OCI-LY1 (cell line): Measurements from ENCODE around the gene H1-8.

Source experiments
- CTCF ChIP-seq: fragments of 200-600 bp; sonication (generic), shearing (Covaris generic); IDR thresholded peaks from 2 replicates; pipeline ENCODE4 v1.5.1; 2017; ENCODE audit warnings: mild to moderate bottlenecking, antibody characterized with exemption, low read length, moderate library complexity, mixed read lengths
- EZH2 ChIP-seq: fragments of 200-600 bp; sonication (generic), shearing (Covaris generic); IDR thresholded peaks from 2 replicates; pipeline ENCODE4 v1.8.0; 2017; ENCODE audit warnings: borderline replicate concordance, mixed run types, mild to moderate bottlenecking, antibody characterized with exemption, low read length, moderate library complexity, mixed read lengths

GRCh38 chr3:129530821-129531220, 12.2 kb upstream of the H1-8 start:
- TF ChIP-seq EZH2, result no peak
- no peak for TF ChIP-seq CTCF
